Measurements from ENCODE around the gene CDC14B.
"Not testable (repeated sequence)": the region's sequence is repeated elsewhere in the genome, so short reads cannot be mapped to it uniquely, and the experiment has no call there.

Gene CDC14B

GRCh38 chr9:96532173-96532572 lies 87.5 kb downstream of the CDC14B start:
- DNase-seq: no peak

- DNase-seq: no peak
Measured at GRCh38 chr9:96524764-96525163, 94.9 kb downstream of the CDC14B start.

GRCh38 chr9:96524045-96524444 lies 95.6 kb downstream of the CDC14B start:
- DNase-seq: no peak

- no peak for DNase-seq
Measured at GRCh38 chr9:96523374-96523773, 96.3 kb downstream of the CDC14B start.

GRCh38 chr9:96522366-96522765 lies 97.3 kb downstream of the CDC14B start:
- DNase-seq: no peak

GRCh38 chr9:96519787-96520186 lies 99.9 kb downstream of the CDC14B start:
- DNase-seq: no peak

- no peak for DNase-seq
Measured at GRCh38 chr9:96519095-96519494, 100.5 kb downstream of the CDC14B start.

- no peak for DNase-seq
Measured at GRCh38 chr9:96515621-96516470, 103.8 kb downstream of the CDC14B start.

GRCh38 chr9:96514800-96515158 lies 104.9 kb downstream of the CDC14B start:
- no peak for DNase-seq

- DNase-seq: no peak
Measured at GRCh38 chr9:96514108-96514799, 105.4 kb downstream of the CDC14B start.

- DNase-seq: no peak
Measured at GRCh38 chr9:96513622-96514021, 106.0 kb downstream of the CDC14B start.

GRCh38 chr9:96512240-96512639 lies 107.4 kb downstream of the CDC14B start:
- no peak for DNase-seq

GRCh38 chr9:96510258-96510657 lies 109.4 kb downstream of the CDC14B start:
- DNase-seq: no peak

GRCh38 chr9:96509848-96510247 lies 109.8 kb downstream of the CDC14B start:
- no peak for DNase-seq

- no peak for DNase-seq
Measured at GRCh38 chr9:96509026-96509425, 110.6 kb downstream of the CDC14B start.

- DNase-seq: no peak
Measured at GRCh38 chr9:96508227-96508940, 111.3 kb downstream of the CDC14B start.

GRCh38 chr9:96505316-96505991 lies 114.2 kb downstream of the CDC14B start:
- no peak for DNase-seq

- DNase-seq: no peak
Measured at GRCh38 chr9:96503918-96504317, 115.7 kb downstream of the CDC14B start.

GRCh38 chr9:96503374-96503748 lies 116.3 kb downstream of the CDC14B start:
- DNase-seq: not testable (repeated sequence)

GRCh38 chr9:96502539-96503373 lies 116.9 kb downstream of the CDC14B start:
- DNase-seq: no peak

- no peak for DNase-seq
Measured at GRCh38 chr9:96501633-96502538, 117.8 kb downstream of the CDC14B start.

All from NCI-H1417 (cell line).